HepG2 (cell line): Measurements from ENCODE around the gene EPM2AIP1. TPM values are rescaled to one million over a fixed set of nuclear protein-coding genes. Genes with fewer than 3 reads are reported as not detected.

Source experiments
- ATAC-seq: fragments of 200-7000 bp; cut with Tn5 transposase; 3 replicates; pipeline ENCODE4 v1.9.1; 2020; ENCODE audit warnings: mild to moderate bottlenecking, moderate library complexity
- BruUV-seq: library from RNA; stranded (reverse); fragments of 400-500 nt; replicated peaks from 2 replicates; lab custom pipeline; 2021; lab: Mats Ljungman, UMichigan
- CTCF ChIA-PET: fragments of 300-600 bp; formaldehyde crosslinking; extraction: SDS; loops from one replicate; lab custom pipeline; 2021; ENCODE audit warnings: low total read pairs, inconsistent platforms, low intra/inter-chr PET ratio; lab: Yijun Ruan, JAX
- POLR2A ChIA-PET: fragments of 350-600 bp; sonication (Branson Sonifier 250); formaldehyde crosslinking; loops from one replicate; lab custom pipeline; 2020; ENCODE audit warnings: antibody characterized with exemption, inconsistent platforms; lab: Yijun Ruan, JAX
- DNase-seq: peaks from one replicate; pipeline ENCODE4 v3.0.0-alpha.2; 2015; ENCODE audit warnings: low spot score
- FAIRE-seq: peaks from 3 replicates; lab custom pipeline; 2011; peaks lifted over from hg19 to GRCh38; lab: Jason Lieb, UNC
- H2AFZ ChIP-seq: one replicate; pipeline ENCODE4 v1.6.1; 2011; ENCODE audit warnings: low read length, inconsistent platforms
- H3K27ac ChIP-seq: fragments of 300-600 bp; 3 replicates; pipeline ENCODE4 v1.8.0; 2011; ENCODE audit warnings: mixed run types, mild to moderate bottlenecking, mixed read lengths, low read length, inconsistent platforms; ENCODE audit not compliant: insufficient read depth; ENCODE audit errors: extremely low read length
- H3K27me3 ChIP-seq, 2 experiments: fragments of 200-600 bp in 1 of 2; 2 replicates in 1 of 2; 3 replicates in 1 of 2; pipeline versions ENCODE4 v1.6.0 to v1.8.0; 2011; ENCODE audit warnings: low read length in 2 of 2, mild to moderate bottlenecking in 2 of 2, moderate library complexity in 2 of 2, inconsistent platforms in 1 of 2; ENCODE audit not compliant: insufficient read depth in 2 of 2, control insufficient read depth in 1 of 2
- H3K36me3 ChIP-seq, 2 experiments: fragments of 200-600 bp in 1 of 2; replicated peaks in 1 of 2; 2 replicates in 1 of 2; 3 replicates in 1 of 2; pipeline versions ENCODE4 v1.5.1 to v1.8.0; 2011; ENCODE audit warnings: low read length in 2 of 2, inconsistent platforms in 1 of 2; ENCODE audit not compliant: insufficient read depth in 2 of 2, control insufficient read depth in 1 of 2
- H3K4me1 ChIP-seq: 2 replicates; pipeline ENCODE4 v1.5.1; 2012; ENCODE audit warnings: low read length, inconsistent platforms; ENCODE audit not compliant: insufficient read depth
- H3K4me2 ChIP-seq: 2 replicates; pipeline ENCODE4 v1.6.0; 2011; ENCODE audit warnings: low read depth, low read length, inconsistent platforms
- H3K4me3 ChIP-seq, 3 experiments: fragments of 200-600 bp in 1 of 3; sonication (generic), shearing (Covaris generic) in 1 of 3; replicated peaks in 1 of 3; 2 replicates each; pipeline ENCODE4 v1.5.1; 2011 to 2016; ENCODE audit warnings: low read length in 3 of 3, inconsistent platforms in 2 of 3, low read depth in 2 of 3, mild to moderate bottlenecking in 2 of 3, control low read depth in 1 of 3, mixed read lengths in 1 of 3; ENCODE audit not compliant: insufficient read depth in 1 of 3
- H3K79me2 ChIP-seq: one replicate; pipeline ENCODE4 v1.6.1; 2011; ENCODE audit warnings: low read length, inconsistent platforms; ENCODE audit not compliant: insufficient read depth
- H3K9ac ChIP-seq: 2 replicates; pipeline ENCODE4 v1.6.0; 2011; ENCODE audit warnings: mild to moderate bottlenecking, low read depth, low read length, inconsistent platforms; ENCODE audit not compliant: insufficient read depth
- H3K9me3 ChIP-seq: 2 replicates; pipeline ENCODE4 v1.5.1; 2012; ENCODE audit warnings: mild to moderate bottlenecking, low read length
- H4K20me1 ChIP-seq: 2 replicates; pipeline ENCODE4 v1.6.0; 2011; ENCODE audit warnings: inconsistent platforms, mild to moderate bottlenecking, low read length, moderate library complexity; ENCODE audit not compliant: insufficient read depth
- DNMT1 ChIP-seq: sonication (generic); formaldehyde crosslinking; IDR thresholded peaks from 2 replicates; pipeline ENCODE4 v1.5.1; 2020; ENCODE audit warnings: mild to moderate bottlenecking, missing genetic modification reagents
- EP300 ChIP-seq, 3 experiments: sonication (generic) in 1 of 3; formaldehyde crosslinking in 1 of 3; IDR thresholded peaks; 2 replicates each; pipeline versions ENCODE4 v1.5.1 to v1.6.1; 2011 to 2020; ENCODE audit warnings: low read depth in 2 of 3, low read length in 2 of 3, borderline replicate concordance in 1 of 3, improper control_type of control experiment in 1 of 3, mild to moderate bottlenecking in 1 of 3, missing genetic modification reagents in 1 of 3, moderate library complexity in 1 of 3
- FIP1L1 ChIP-seq: fragments of 200-400 bp; formaldehyde crosslinking; IDR thresholded peaks from 2 replicates; pipeline ENCODE4 v1.6.1; 2018; ENCODE audit warnings: low read depth, mild to moderate bottlenecking, low read length, moderate library complexity, borderline replicate concordance; ENCODE audit not compliant: insufficient read depth
- FOXK1 ChIP-seq: sonication (generic); formaldehyde crosslinking; IDR thresholded peaks from 2 replicates; pipeline ENCODE4 v1.4.0; 2020; ENCODE audit warnings: low read depth, missing genetic modification reagents, borderline replicate concordance
- JUN ChIP-seq: sonication (generic); formaldehyde crosslinking; IDR thresholded peaks from 2 replicates; pipeline ENCODE4 v1.4.0; 2020; ENCODE audit warnings: mild to moderate bottlenecking, missing genetic modification reagents
- RFX1 ChIP-seq: fragments of 450-650 bp; IDR thresholded peaks from 2 replicates; pipeline ENCODE4 v1.6.1; 2017
- SYNCRIP ChIP-seq: fragments of 200-400 bp; formaldehyde crosslinking; IDR thresholded peaks from 2 replicates; pipeline ENCODE4 v1.6.1; 2018; ENCODE audit warnings: mild to moderate bottlenecking, low read depth, low read length; ENCODE audit not compliant: insufficient read depth
- U2AF2 ChIP-seq: fragments of 200-400 bp; formaldehyde crosslinking; IDR thresholded peaks from 2 replicates; pipeline ENCODE4 v1.6.1; 2017; ENCODE audit warnings: low read depth, mild to moderate bottlenecking, low read length
- ZNF496 ChIP-seq: sonication (generic); formaldehyde crosslinking; IDR thresholded peaks from 2 replicates; pipeline ENCODE4 v1.8.1; 2023; ENCODE audit warnings: mild to moderate bottlenecking, moderate library complexity, missing genetic modification reagents; ENCODE audit not compliant: insufficient replicate concordance
- ZNF562 ChIP-seq: sonication (generic); formaldehyde crosslinking; IDR thresholded peaks from 2 replicates; pipeline ENCODE4 v1.8.0; 2022; ENCODE audit warnings: missing genetic modification reagents, borderline replicate concordance
- WGBS: methylation state at CpG from one replicate; pipeline ENCODE4 v1.1.6; 2017; ENCODE audit warnings: low lambda C conversion rate; 5-methylcytosine and 5-hydroxymethylcytosine counted together
- in situ Hi-C: cut with HindIII; loops from 2 replicates; pipeline ENCODE4 v1.10.0; 2017; ENCODE audit warnings: low pct_unique_long_range_greater_than_20kb; ENCODE audit not compliant: extremely low pct_ligation_motif_present
- intact Hi-C: fragments of 100-400 bp; cut with micrococcal nuclease; formaldehyde crosslinking; loops from one replicate; pipeline ENCODE4 v1.10.0; 2022; ENCODE audit not compliant: unreplicated experiment
- polyA plus RNA-seq, 8 experiments: library from polyadenylated mRNA; depleted of rRNA in 3 of 8; stranded (reverse) in 7 of 8; unstranded in 1 of 8; fragments of >200 nt; fragmentation: Illumina TruSeq in 4 of 8; extraction: Trizol in 4 of 8; gene quantifications; 2 replicates each; pipeline versions ENCODE4 v1.2.1 to v1.2.3, GENCODE V29; 2011 to 2016; ENCODE audit warnings: low read depth in 4 of 8, missing spikeins in 1 of 8, mixed read lengths in 1 of 8; ENCODE audit not compliant: insufficient read depth in 1 of 8
- total RNA-seq, 5 experiments: library from RNA; depleted of rRNA; stranded (reverse); fragments of >200 nt; fragmentation: Illumina TruSeq; extraction: Trizol; gene quantifications; 2 replicates each; pipeline ENCODE4 v1.2.3, GENCODE V29; 2016; ENCODE audit warnings: low read depth in 1 of 5
- TF ChIP-seq, protein P1 (sequence below): sonication (generic); formaldehyde crosslinking; IDR thresholded peaks from 2 replicates; pipeline ENCODE4 v1.8.1; 2023; ENCODE audit warnings: mild to moderate bottlenecking, moderate library complexity, missing genetic modification reagents
- TF ChIP-seq, protein P2 (sequence below): IDR thresholded peaks from 2 replicates; pipeline ENCODE4 v1.6.1; 2016; ENCODE audit warnings: mild to moderate bottlenecking, missing biosample characterization, missing genetic modification reagents

EPM2AIP1 gene
- total and polyA plus RNA-seq, 2 of the 13 experiments (the other 11 are each of a cell fraction or from before 2014, with no cell fraction given), result 10.7 to 23.0 TPM

DNA sequence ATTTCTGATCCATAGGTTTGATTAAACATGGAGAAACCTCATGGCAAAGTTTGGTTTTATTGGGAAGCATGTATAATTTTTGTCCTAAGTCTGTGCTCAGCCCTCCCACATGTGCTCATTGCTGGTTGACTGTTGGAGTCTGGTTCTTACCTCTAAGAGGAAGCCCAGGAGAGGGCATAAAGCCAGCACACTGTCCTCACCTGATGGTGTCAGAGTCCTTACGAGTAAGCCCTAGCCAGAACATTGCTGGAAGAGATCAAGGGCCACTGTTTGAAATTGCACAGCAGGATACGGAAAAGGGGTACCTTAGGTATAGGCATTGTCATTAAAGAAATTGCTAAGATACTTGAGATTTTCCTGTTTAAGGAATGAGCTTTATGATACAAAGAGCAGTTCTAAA, 21.7 kb upstream of the EPM2AIP1 start:
- in situ Hi-C loops, result no loop called here
- ChIA-PET POLR2A (no interaction called here), CTCF (no interaction called here)
- DNase-seq (no peak), FAIRE-seq (no peak), ATAC-seq (no peak)
- Histone ChIP-seq H3K36me3 (peaks cover 9 to 72% of the 10 kb centered on the region in 2 experiments; a peak in 4 of 5 replicates), H2AFZ (no peak overlapping the region), H3K79me2 (no peaks in the 10 kb centered on the region), H3K27me3 (no peaks in the 10 kb centered on the region), H3K4me3 (no peak overlapping the region), H3K9ac (no peak overlapping the region), H3K9me3 (no peaks in the 10 kb centered on the region), H3K4me2 (no peak overlapping the region), H3K27ac (no peak overlapping the region), H4K20me1 (no peaks in the 10 kb centered on the region), H3K4me1 (no peaks in the 10 kb centered on the region)
- intact Hi-C loops, result no loop called here
- BruUV-seq, result no TSS peak
- WGBS, result 96% methylated on average over 2 of the region's 2 CpGs
- TF ChIP-seq FOXK1 (CRISPR knock-in tag) (no peak), U2AF2 (no peak), FIP1L1 (no peak), ZNF496 (CRISPR knock-in tag) (no peak), JUN (CRISPR knock-in tag) (no peak), SYNCRIP (no peak), DNMT1 (CRISPR knock-in tag) (no peak), EP300 (IDR thresholded peaks at IDR 0.05; ENCODE audit: low read depth in 2 of 2, low read length in 2 of 2) (no peak), EP300 (CRISPR knock-in tag; IDR thresholded peaks at IDR 0.05; ENCODE audit: borderline replicate concordance) (no peak), ZNF562 (no peak), RFX1 (no peak)
- TF ChIP-seq, protein P1, sequence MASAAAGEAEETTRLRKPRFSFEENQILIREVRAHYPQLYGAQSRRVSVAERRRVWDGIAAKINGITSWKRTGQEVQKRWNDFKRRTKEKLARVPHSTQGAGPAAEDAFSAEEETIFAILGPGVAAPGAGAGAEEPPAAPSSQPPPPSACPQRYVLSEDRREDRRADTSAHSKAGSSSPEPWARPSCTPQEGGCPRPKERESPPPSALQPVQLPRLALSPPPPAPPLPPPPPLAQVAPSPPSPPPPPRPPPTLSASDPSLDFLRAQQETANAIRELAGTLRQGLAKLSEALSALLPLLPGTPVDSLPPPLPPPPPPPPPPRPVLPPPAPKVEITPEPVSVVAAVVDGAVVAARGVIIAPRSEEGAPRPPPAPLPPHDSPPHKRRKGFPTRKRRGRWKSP (CRISPR knock-in tag), result no peak
- TF ChIP-seq, protein P2, sequence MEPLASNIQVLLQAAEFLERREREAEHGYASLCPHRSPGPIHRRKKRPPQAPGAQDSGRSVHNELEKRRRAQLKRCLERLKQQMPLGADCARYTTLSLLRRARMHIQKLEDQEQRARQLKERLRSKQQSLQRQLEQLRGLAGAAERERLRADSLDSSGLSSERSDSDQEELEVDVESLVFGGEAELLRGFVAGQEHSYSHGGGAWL, result no peak
